Neural cell (in vitro differentiated cells): ENCODE results near the gene ZSCAN5A. TPM values are rescaled to one million over a fixed set of nuclear protein-coding genes. Genes with fewer than 3 reads are reported as not detected.

Source experiments
- H2AFZ ChIP-seq: fragments of 200-600, 300-800 bp; sonication (generic), shearing (Covaris generic); 2 replicates; pipeline ENCODE4 v1.6.0; 2014; ENCODE audit warnings: low read depth, mild to moderate bottlenecking, antibody characterized with exemption, low read length, moderate library complexity
- H3F3A ChIP-seq: fragments of 200-600 bp; shearing (Covaris generic); 2 replicates; pipeline ENCODE4 v1.6.1; 2016; ENCODE audit warnings: mild to moderate bottlenecking, moderate library complexity, mixed read lengths, antibody characterized with exemption, low read length; ENCODE audit not compliant: insufficient read depth, poor library complexity, severe bottlenecking
- H3K27ac ChIP-seq: fragments of 200-600, 300-800 bp; sonication (generic), shearing (Covaris generic); 2 replicates; pipeline ENCODE4 v1.5.1; 2014; ENCODE audit warnings: mild to moderate bottlenecking, low read length, moderate library complexity
- H3K27me3 ChIP-seq: fragments of 300-800, 200-600 bp; sonication (generic), shearing (Covaris generic); 2 replicates; pipeline ENCODE4 v1.6.0; 2014; ENCODE audit warnings: mild to moderate bottlenecking, low read depth, low read length, moderate library complexity; ENCODE audit not compliant: insufficient read depth
- H3K36me3 ChIP-seq: fragments of 300-800, 200-600 bp; sonication (generic), shearing (Covaris generic); 2 replicates; pipeline ENCODE4 v1.5.1; 2014; ENCODE audit warnings: mild to moderate bottlenecking, antibody characterized with exemption, low read length, moderate library complexity; ENCODE audit not compliant: insufficient read depth
- H3K4me2 ChIP-seq: fragments of 300-800, 200-600 bp; sonication (generic), shearing (Covaris generic); 2 replicates; pipeline ENCODE4 v1.6.0; 2014; ENCODE audit warnings: mild to moderate bottlenecking, low read length
- H3K4me3 ChIP-seq: fragments of 300-800, 200-600 bp; sonication (generic), shearing (Covaris generic); 2 replicates; pipeline ENCODE4 v1.5.1; 2014; ENCODE audit warnings: mild to moderate bottlenecking, low read length, moderate library complexity
- H3K79me2 ChIP-seq: fragments of 200-600 bp; shearing (Covaris generic); replicated peaks from 2 replicates; pipeline ENCODE4 v1.6.0; 2014; ENCODE audit warnings: mild to moderate bottlenecking, low read length, moderate library complexity; ENCODE audit not compliant: insufficient read depth
- H3K9ac ChIP-seq: fragments of 300-800, 200-600 bp; sonication (generic), shearing (Covaris generic); 2 replicates; pipeline ENCODE4 v1.6.1; 2016; ENCODE audit warnings: mild to moderate bottlenecking, low read length, mixed read lengths
- H3K9me2 ChIP-seq: fragments of 200-600 bp; shearing (Covaris generic); 2 replicates; pipeline ENCODE4 v1.6.1; 2016; ENCODE audit warnings: mild to moderate bottlenecking, low read length, mixed read lengths; ENCODE audit not compliant: insufficient read depth
- H3K9me3 ChIP-seq: fragments of 200-600, 300-800 bp; sonication (generic), shearing (Covaris generic); 2 replicates; pipeline ENCODE4 v1.6.1; 2016; ENCODE audit warnings: mild to moderate bottlenecking, mixed run types, low read length, moderate library complexity, mixed read lengths
- H4K20me1 ChIP-seq: fragments of 200-600 bp; shearing (Covaris generic); 2 replicates; pipeline ENCODE4 v1.6.1; 2016; ENCODE audit warnings: mild to moderate bottlenecking, mixed run types; ENCODE audit not compliant: insufficient read depth
- EP300 ChIP-seq: fragments of 450-650 bp; conservative IDR thresholded peaks from 2 replicates; pipeline ENCODE4 v1.6.1; 2014; ENCODE audit warnings: antibody characterized with exemption, mild to moderate bottlenecking, moderate library complexity; ENCODE audit not compliant: poor library complexity, severe bottlenecking
- EZH2 ChIP-seq: fragments of 200-600, 300-800 bp; shearing (Covaris generic), sonication (generic); IDR thresholded peaks from 2 replicates; pipeline ENCODE4 v1.6.1; 2014; ENCODE audit warnings: antibody characterized with exemption, low read length, borderline replicate concordance, mild to moderate bottlenecking; ENCODE audit not compliant: insufficient read depth, poor library complexity, severe bottlenecking
- MXI1 ChIP-seq: fragments of 450-650 bp; conservative IDR thresholded peaks from 2 replicates; pipeline ENCODE4 v1.6.1; 2014; ENCODE audit warnings: antibody characterized with exemption, mild to moderate bottlenecking; ENCODE audit not compliant: poor library complexity, severe bottlenecking
- POLR2AphosphoS5 ChIP-seq: IDR thresholded peaks from 2 replicates; pipeline ENCODE4 v1.6.1; 2012
- RAD21 ChIP-seq: fragments of 450-650 bp; conservative IDR thresholded peaks from 2 replicates; pipeline ENCODE4 v1.6.1; 2014; ENCODE audit warnings: antibody characterized with exemption, mild to moderate bottlenecking, moderate library complexity
- SMC3 ChIP-seq: fragments of 450-650 bp; conservative IDR thresholded peaks from 2 replicates; pipeline ENCODE4 v1.6.1; 2014; ENCODE audit warnings: antibody characterized with exemption, mild to moderate bottlenecking, moderate library complexity; ENCODE audit not compliant: poor library complexity
- TAF1 ChIP-seq: IDR thresholded peaks from 2 replicates; pipeline ENCODE4 v1.6.1; 2012; ENCODE audit warnings: low read depth
- polyA plus RNA-seq: library from polyadenylated mRNA; depleted of rRNA; stranded (reverse); fragments of >200 nt; gene quantifications from 2 replicates; pipeline ENCODE4 v1.2.3, GENCODE V29; 2014
- TF ChIP-seq, protein P1 (sequence below): IDR thresholded peaks from 2 replicates; pipeline ENCODE4 v1.6.1; 2012; ENCODE audit warnings: borderline replicate concordance
- TF ChIP-seq, protein P2 (sequence below): fragments of 450-650 bp; IDR thresholded peaks from 2 replicates; pipeline ENCODE4 v1.5.1; 2014; ENCODE audit warnings: antibody characterized with exemption, mild to moderate bottlenecking, moderate library complexity; ENCODE audit not compliant: poor library complexity, severe bottlenecking

The ZSCAN5A gene
- polyA plus RNA-seq, 1 donor from 2014 or later = 9.2 TPM

GRCh38 chr19:56356944-56357343 is 42.3 kb upstream of the ZSCAN5A start:
- H3K36me3 ChIP-seq = no peaks in the 10 kb centered on the region
- no peaks in the 10 kb centered on the region for H3K27me3 ChIP-seq
- no peak overlapping the region for H2AFZ ChIP-seq
- no peaks in the 10 kb centered on the region for H3K79me2 ChIP-seq
- H3F3A ChIP-seq = no peaks in the 10 kb centered on the region
- H4K20me1 ChIP-seq = no peaks in the 10 kb centered on the region
- no peak overlapping the region for H3K4me2 ChIP-seq
- no peak overlapping the region for H3K4me3 ChIP-seq
- H3K27ac ChIP-seq = no peak overlapping the region
- no peak for TF ChIP-seq EZH2
- no peak for TF ChIP-seq POLR2AphosphoS5
- TF ChIP-seq, protein P1, sequence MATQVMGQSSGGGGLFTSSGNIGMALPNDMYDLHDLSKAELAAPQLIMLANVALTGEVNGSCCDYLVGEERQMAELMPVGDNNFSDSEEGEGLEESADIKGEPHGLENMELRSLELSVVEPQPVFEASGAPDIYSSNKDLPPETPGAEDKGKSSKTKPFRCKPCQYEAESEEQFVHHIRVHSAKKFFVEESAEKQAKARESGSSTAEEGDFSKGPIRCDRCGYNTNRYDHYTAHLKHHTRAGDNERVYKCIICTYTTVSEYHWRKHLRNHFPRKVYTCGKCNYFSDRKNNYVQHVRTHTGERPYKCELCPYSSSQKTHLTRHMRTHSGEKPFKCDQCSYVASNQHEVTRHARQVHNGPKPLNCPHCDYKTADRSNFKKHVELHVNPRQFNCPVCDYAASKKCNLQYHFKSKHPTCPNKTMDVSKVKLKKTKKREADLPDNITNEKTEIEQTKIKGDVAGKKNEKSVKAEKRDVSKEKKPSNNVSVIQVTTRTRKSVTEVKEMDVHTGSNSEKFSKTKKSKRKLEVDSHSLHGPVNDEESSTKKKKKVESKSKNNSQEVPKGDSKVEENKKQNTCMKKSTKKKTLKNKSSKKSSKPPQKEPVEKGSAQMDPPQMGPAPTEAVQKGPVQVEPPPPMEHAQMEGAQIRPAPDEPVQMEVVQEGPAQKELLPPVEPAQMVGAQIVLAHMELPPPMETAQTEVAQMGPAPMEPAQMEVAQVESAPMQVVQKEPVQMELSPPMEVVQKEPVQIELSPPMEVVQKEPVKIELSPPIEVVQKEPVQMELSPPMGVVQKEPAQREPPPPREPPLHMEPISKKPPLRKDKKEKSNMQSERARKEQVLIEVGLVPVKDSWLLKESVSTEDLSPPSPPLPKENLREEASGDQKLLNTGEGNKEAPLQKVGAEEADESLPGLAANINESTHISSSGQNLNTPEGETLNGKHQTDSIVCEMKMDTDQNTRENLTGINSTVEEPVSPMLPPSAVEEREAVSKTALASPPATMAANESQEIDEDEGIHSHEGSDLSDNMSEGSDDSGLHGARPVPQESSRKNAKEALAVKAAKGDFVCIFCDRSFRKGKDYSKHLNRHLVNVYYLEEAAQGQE = no peak
- no peak for TF ChIP-seq MXI1
- TF ChIP-seq RAD21 = no peak
- TF ChIP-seq, protein P2, sequence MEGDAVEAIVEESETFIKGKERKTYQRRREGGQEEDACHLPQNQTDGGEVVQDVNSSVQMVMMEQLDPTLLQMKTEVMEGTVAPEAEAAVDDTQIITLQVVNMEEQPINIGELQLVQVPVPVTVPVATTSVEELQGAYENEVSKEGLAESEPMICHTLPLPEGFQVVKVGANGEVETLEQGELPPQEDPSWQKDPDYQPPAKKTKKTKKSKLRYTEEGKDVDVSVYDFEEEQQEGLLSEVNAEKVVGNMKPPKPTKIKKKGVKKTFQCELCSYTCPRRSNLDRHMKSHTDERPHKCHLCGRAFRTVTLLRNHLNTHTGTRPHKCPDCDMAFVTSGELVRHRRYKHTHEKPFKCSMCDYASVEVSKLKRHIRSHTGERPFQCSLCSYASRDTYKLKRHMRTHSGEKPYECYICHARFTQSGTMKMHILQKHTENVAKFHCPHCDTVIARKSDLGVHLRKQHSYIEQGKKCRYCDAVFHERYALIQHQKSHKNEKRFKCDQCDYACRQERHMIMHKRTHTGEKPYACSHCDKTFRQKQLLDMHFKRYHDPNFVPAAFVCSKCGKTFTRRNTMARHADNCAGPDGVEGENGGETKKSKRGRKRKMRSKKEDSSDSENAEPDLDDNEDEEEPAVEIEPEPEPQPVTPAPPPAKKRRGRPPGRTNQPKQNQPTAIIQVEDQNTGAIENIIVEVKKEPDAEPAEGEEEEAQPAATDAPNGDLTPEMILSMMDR = no peak
- TF ChIP-seq SMC3 = no peak
- no peak overlapping the region for H3K9ac ChIP-seq
- H3K9me3 ChIP-seq = peaks cover 5% of the 10 kb centered on the region
- H3K9me2 ChIP-seq = no peaks in the 10 kb centered on the region

DNA sequence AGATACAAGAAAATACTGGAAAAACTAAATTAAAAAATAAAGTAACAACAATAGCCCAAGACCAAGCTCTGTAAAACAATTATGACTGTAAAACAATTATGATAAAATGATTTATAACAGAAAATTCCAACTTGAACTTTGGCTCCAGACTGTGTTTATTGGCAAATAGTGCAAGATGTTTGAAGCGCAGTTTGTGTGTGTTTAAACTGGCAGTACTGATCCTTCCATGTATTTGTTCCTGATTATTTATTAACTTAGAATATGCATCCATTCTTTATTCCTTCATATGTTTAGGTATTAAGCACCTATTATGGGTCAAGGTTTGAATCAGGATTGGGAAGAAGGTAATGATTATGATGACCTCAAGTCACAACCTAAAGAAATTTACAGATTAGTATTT is 40.9 kb upstream of the ZSCAN5A start:
- Histone ChIP-seq H3K36me3 (no peaks in the 10 kb centered on the region), H3K9ac (no peak overlapping the region)

More for the DNA sequence above, 40.9 kb upstream of the ZSCAN5A start:
- Histone ChIP-seq H3F3A (no peaks in the 10 kb centered on the region), H3K9me2 (no peaks in the 10 kb centered on the region), H2AFZ (no peak overlapping the region), H3K4me2 (no peak overlapping the region), H4K20me1 (no peaks in the 10 kb centered on the region), H3K4me3 (no peak overlapping the region), H3K27ac (no peak overlapping the region), H3K9me3 (no peaks in the 10 kb centered on the region), H3K79me2 (no peaks in the 10 kb centered on the region), H3K27me3 (no peaks in the 10 kb centered on the region)
- no peak for TF ChIP-seq POLR2AphosphoS5
- TF ChIP-seq RAD21 = no peak
- TF ChIP-seq, protein P2 = no peak
- TF ChIP-seq, protein P1 = no peak
- TF ChIP-seq TAF1 = no peak
- no peak for TF ChIP-seq MXI1
- no peak for TF ChIP-seq EP300
